GM21423 (cell line): Measurements from ENCODE around the gene TPD52L2.
"Not testable (repeated sequence)": the region's sequence is repeated elsewhere in the genome, so short reads cannot be mapped to it uniquely, and the experiment has no call there.

ENCODE experiments used
- ATAC-seq: cut with Tn5 transposase; IDR thresholded peaks from one replicate; pipeline ENCODE4 v1.9.1; 2021; ENCODE audit warnings: mild to moderate bottlenecking, moderate library complexity; ENCODE audit not compliant: unreplicated experiment

Gene TPD52L2

GRCh38 chr20:63855363-63856097 lies 9.5 kb upstream of the TPD52L2 start:
- ATAC-seq = no peak

- no peak for ATAC-seq
Observed at GRCh38 chr20:63856098-63856511, 9.0 kb upstream of the TPD52L2 start.

GRCh38 chr20:63857764-63858392 lies 7.2 kb upstream of the TPD52L2 start:
- no peak for ATAC-seq

DNA sequence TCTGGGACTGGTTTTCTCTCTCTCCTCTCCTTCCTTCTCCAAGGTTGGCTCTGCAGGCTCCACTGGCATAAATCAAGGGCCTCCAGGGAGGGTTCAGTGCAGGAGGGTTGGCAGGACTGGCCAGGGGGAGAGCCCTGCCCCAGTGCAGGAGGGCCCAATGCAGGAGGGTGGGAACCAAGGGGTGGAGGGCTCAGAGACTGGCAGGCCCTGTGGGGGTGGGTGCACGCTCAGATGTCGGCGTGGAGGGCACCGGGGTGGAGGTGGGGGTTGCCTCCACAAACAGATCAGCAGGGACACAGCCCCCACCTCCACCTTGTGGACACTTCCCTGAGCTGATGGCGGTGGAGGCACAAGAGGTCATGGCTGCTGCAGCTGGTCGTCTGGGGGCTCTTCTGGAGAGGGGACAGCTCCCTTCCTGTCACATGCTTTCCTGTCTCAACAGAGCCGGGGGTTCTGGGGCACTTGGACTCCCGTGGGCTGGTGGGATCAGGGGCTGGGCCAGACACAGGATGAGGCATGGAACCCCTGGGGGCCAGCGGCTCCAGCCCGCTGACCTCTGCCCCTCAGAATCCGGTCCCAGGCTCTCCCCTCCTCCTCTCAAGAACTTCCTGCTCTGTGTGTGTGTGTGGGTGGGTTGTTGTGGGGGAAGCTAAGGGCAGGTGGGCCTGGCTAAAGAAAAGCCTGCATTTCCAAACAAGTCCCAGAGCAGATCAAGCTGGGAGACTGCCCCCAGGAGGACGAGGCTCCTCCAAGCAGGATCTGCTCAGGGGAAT lies 6.5 kb upstream of the TPD52L2 start:
- ATAC-seq = no peak

DNA sequence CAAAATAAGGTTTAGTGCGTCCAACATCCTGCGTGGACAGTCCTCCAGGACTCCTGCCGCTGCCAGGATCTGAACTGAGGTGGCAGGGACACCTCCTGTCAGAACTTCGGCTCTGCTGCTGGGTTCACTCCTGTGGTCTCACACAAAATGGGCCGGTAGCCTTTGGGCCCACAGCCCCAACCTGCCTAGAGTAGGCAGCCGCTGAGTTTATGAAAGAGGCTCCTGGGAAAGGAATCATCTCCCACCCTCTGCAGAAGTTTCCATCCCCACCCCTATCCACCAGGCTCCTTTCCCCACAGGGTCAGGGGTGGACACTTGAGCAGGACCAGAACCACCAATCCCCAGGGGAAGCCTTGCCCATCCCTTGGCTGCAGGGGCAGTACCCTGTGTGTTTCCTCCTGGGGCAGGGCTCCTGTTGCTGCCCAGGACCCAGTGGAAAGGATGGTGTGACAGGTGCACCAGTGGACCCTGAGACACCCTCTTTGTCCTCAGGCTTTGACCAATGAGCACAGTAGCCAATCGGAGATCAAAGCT lies 5.8 kb upstream of the TPD52L2 start:
- no peak for ATAC-seq

- ATAC-seq = no peak
Observed at GRCh38 chr20:63860325-63861051, 4.6 kb upstream of the TPD52L2 start.

- ATAC-seq = no peak
Observed at GRCh38 chr20:63861365-63861934, 3.6 kb upstream of the TPD52L2 start, which contains the start of gene ABHD16B. ABHD16B (plus strand) TSS chr20:63861498; CDS start chr20:63861541, 43 bp downstream.

DNA sequence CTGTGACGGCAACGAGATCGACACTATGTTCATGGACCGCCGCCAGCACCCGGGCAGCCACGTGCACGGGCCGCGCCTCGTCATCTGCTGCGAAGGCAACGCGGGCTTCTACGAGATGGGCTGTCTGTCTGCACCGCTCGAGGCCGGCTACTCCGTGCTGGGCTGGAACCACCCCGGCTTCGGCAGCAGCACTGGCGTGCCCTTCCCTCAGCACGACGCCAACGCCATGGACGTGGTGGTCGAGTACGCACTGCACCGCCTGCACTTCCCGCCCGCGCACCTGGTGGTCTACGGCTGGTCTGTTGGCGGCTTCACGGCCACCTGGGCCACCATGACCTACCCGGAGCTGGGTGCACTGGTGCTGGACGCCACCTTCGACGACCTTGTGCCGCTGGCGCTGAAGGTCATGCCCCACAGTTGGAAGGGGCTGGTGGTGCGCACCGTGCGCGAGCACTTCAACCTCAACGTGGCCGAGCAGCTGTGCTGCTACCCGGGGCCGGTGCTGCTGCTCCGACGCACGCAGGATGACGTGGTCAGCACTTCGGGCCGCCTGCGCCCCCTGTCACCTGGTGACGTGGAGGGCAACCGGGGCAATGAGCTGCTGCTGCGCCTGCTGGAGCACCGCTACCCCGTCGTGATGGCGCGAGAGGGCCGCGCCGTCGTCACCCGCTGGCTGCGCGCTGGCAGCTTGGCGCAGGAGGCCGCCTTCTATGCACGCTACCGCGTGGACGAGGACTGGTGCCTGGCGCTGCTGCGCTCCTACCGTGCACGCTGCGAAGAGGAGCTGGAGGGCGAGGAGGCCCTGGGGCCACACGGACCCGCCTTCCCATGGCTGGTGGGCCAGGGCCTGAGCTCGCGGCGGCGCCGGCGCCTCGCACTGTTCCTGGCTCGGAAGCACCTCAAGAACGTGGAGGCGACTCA lies 2.8 kb upstream of the TPD52L2 start:
- no peak for ATAC-seq

GRCh38 chr20:63863021-63863797 lies 1.9 kb upstream of the TPD52L2 start:
- ATAC-seq = no peak

- ATAC-seq = peak; percentile 68
Observed at GRCh38 chr20:63863798-63864544, 1.1 kb upstream of the TPD52L2 start.

DNA sequence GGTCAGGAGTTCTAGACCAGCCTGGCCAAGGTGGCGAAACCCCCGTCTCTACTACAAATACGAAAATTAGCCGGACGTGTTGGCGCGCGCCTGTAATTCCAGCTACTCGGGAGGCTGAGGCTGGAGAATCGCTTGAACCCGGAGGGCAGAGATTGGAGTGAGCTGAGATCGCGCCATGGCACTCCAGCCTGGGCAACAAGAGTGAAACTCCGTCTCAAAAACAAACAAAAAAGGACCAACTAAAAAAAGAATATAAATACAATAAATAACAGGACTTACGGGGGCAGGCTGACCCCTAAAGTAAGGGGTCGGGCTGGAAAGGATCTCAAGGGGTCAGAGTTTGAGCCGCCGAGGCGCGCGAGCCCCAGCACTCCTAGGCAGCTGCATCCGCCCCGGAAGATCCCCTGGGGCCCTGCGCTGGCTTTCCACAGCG lies 509 bp upstream of the TPD52L2 start:
- ATAC-seq = no peak

GRCh38 chr20:63867042-63867441 lies 2.0 kb downstream of the TPD52L2 start:
- not testable (repeated sequence) for ATAC-seq

GRCh38 chr20:63868264-63868663 lies 3.2 kb downstream of the TPD52L2 start:
- no peak for ATAC-seq

- no peak for ATAC-seq
Observed at GRCh38 chr20:63873477-63873971, 8.5 kb downstream of the TPD52L2 start.

DNA sequence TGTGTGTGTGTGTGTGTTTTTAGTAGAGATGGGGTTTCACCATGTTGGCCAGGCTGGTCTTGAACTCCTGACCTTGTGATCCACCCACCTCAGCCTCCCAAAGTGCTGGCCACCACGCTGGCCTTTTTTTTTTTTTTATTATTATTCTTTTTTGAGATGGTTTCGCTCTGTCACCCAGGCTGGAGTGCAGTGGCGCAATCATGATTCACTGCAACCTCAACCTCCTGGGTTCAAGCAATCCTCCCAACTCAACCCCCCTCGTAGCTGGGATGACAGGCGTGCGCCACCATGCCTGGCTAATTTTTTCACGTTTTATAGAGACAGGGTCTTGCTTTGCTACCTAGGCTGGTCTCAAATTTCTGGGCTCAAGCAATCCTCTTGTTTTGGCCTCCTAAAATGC lies 9.2 kb downstream of the TPD52L2 start:
- ATAC-seq = not testable (repeated sequence)

DNA sequence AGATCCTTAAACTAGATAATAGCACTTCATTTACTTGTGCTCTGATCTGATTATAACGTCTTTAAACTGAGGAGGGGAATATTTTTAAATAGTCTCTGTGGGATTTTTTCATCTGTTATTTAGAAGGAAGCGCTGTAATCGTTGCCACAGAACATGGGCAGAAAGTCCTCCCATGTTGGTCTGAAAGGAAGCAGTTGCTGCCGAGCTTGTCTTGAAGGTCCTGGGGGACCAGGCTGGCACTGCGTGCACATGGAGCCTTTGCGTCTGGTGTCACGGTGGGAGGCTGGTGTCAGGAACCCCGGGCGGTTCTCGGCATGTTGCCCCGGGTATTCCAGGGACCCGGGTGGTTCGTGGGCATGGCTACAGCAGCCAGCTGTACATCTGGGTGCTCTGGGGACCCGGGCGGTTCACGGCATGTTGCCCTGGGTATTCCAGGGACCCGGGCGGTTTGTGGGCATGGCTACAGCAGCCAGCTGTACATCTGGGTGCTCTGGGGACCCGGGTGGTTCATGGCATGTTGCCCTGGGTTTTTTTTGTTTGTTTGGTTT lies 11.5 kb downstream of the TPD52L2 start:
- ATAC-seq = no peak

- ATAC-seq = no peak
Observed at GRCh38 chr20:63877755-63878470, 12.8 kb downstream of the TPD52L2 start.
